A673 (cell line): ENCODE data around the gene SLC2A2. TPM values are rescaled to one million over a fixed set of nuclear protein-coding genes. Genes with fewer than 3 reads are reported as not detected.

ENCODE experiments used
- BruUV-seq: library from RNA; stranded (reverse); fragments of 400-500 nt; replicated peaks from 2 replicates; lab custom pipeline; 2021; lab: Mats Ljungman, UMichigan
- CTCF ChIA-PET: fragments of 300-600 bp; sonication (Branson Sonifier 250); formaldehyde crosslinking; loops from one replicate; lab custom pipeline; 2022; ENCODE audit warnings: antibody characterized with exemption; lab: Charles Lee
- POLR2A ChIA-PET: fragments of 300-600 bp; sonication (Branson Sonifier 250); formaldehyde crosslinking; loops from one replicate; lab custom pipeline; 2022; ENCODE audit warnings: antibody characterized with exemption; ENCODE audit not compliant: low non-redundant PET; lab: Charles Lee
- DNase-seq: peaks from one replicate; pipeline ENCODE4 v3.0.0-alpha.2; 2015; ENCODE audit warnings: low spot score
- H3K27ac ChIP-seq: fragments of 200-600 bp; sonication (generic); 2 replicates; pipeline ENCODE4 v1.5.1; 2016; ENCODE audit warnings: mixed run types, low read depth, mild to moderate bottlenecking, mixed read lengths, antibody characterized with exemption, low read length; ENCODE audit not compliant: poor library complexity, severe bottlenecking
- H3K27me3 ChIP-seq: fragments of 200-600 bp; sonication (generic); replicated peaks from 2 replicates; pipeline ENCODE4 v1.6.1; 2017; ENCODE audit warnings: mixed run types, low read depth, mild to moderate bottlenecking, mixed read lengths, antibody characterized with exemption, low read length; ENCODE audit not compliant: insufficient read depth, poor library complexity
- H3K36me3 ChIP-seq: fragments of 200-600 bp; sonication (generic); 2 replicates; pipeline ENCODE4 v1.6.1; 2016; ENCODE audit warnings: mixed run types, mild to moderate bottlenecking, mixed read lengths, antibody characterized with exemption, low read length; ENCODE audit not compliant: insufficient read depth, poor library complexity, severe bottlenecking
- H3K4me1 ChIP-seq: fragments of 200-600 bp; sonication (generic); 2 replicates; pipeline ENCODE4 v1.6.1; 2017; ENCODE audit warnings: mixed run types, mild to moderate bottlenecking, mixed read lengths, antibody characterized with exemption, low read length; ENCODE audit not compliant: insufficient read depth, poor library complexity, severe bottlenecking
- H3K4me3 ChIP-seq: fragments of 200-600 bp; sonication (generic); 2 replicates; pipeline ENCODE4 v1.5.1; 2016; ENCODE audit warnings: low read depth, mixed run types, mild to moderate bottlenecking, mixed read lengths, low read length; ENCODE audit not compliant: poor library complexity, severe bottlenecking
- H3K9me3 ChIP-seq: fragments of 200-600 bp; sonication (generic); 2 replicates; pipeline ENCODE4 v1.6.1; 2016; ENCODE audit warnings: mixed run types, low read depth, mild to moderate bottlenecking, mixed read lengths, antibody characterized with exemption, low read length; ENCODE audit not compliant: poor library complexity, severe bottlenecking
- CTCF ChIP-seq: fragments of 300-800, 200-600 bp; sonication (generic); conservative IDR thresholded peaks from 2 replicates; pipeline ENCODE4 v1.5.1; 2017; ENCODE audit warnings: low read depth, mild to moderate bottlenecking, antibody characterized with exemption, low read length, moderate library complexity, mixed read lengths
- EZH2 ChIP-seq: fragments of 200-600 bp; sonication (generic); IDR thresholded peaks from 2 replicates; pipeline ENCODE4 v1.6.1; 2017; ENCODE audit warnings: borderline replicate concordance, low read depth, mild to moderate bottlenecking, mixed read lengths, antibody characterized with exemption, low read length; ENCODE audit not compliant: poor library complexity, severe bottlenecking
- intact Hi-C: fragments of 100-400 bp; cut with micrococcal nuclease; formaldehyde crosslinking; loops from one replicate; pipeline ENCODE4 v1.10.0; 2022; ENCODE audit not compliant: unreplicated experiment
- total RNA-seq: library from RNA; stranded (reverse); gene quantifications from 2 replicates; pipeline ENCODE4 v1.2.3, GENCODE V29; 2021

Gene SLC2A2
- total RNA-seq, 1 experiment from 2014 or later, result not detected

GRCh38 chr3:170980399-170980798 is 46.1 kb downstream of the SLC2A2 start:
- intact Hi-C loops, result no loop called here
- Histone ChIP-seq H3K9me3 (no peaks in the 10 kb centered on the region), H3K4me3 (no peak overlapping the region), H3K4me1 (no peaks in the 10 kb centered on the region), H3K27me3 (no peaks in the 10 kb centered on the region), H3K36me3 (no peaks in the 10 kb centered on the region), H3K27ac (no peak overlapping the region)
- no peak for TF ChIP-seq EZH2
- no TSS peak for BruUV-seq
- DNase-seq, result no peak
- POLR2A ChIA-PET, result no interaction called here
- CTCF ChIA-PET, result no interaction called here

GRCh38 chr3:170977949-170978745 is 48.4 kb downstream of the SLC2A2 start:
- no peaks in the 10 kb centered on the region for H3K9me3 ChIP-seq
- POLR2A ChIA-PET, result interaction anchor here (0.6 kb wide), 1 partner anchor 789 kb away, joined by 3 read pairs; no protein-coding TSS in a partner anchor
- H3K27me3 ChIP-seq, result no peaks in the 10 kb centered on the region
- H3K4me3 ChIP-seq, result no peak overlapping the region
- TF ChIP-seq EZH2 (no peak), CTCF (no peak)
- DNase-seq, result peak; percentile 57
- CTCF ChIA-PET, result no interaction called here
- H3K4me1 ChIP-seq, result no peaks in the 10 kb centered on the region
- H3K27ac ChIP-seq, result no peak overlapping the region
- BruUV-seq, result no TSS peak
- intact Hi-C loops, result no loop called here
- H3K36me3 ChIP-seq, result no peaks in the 10 kb centered on the region

DNA sequence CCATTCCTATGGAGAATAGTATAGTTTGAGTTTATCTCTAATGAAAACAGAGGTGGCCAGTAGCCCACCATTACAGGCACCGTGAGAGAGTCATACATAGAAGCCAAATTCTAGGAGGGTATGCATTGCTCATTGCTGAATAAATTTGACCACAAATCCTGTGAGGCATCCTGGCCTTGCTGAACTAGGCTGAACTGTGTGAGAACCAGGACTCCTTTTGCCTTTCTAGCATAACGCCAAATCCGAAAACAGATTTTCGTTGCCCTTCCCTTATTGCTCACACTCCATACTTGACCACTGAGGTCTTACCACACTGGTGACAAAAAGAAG is 50.4 kb downstream of the SLC2A2 start:
- no TSS peak for BruUV-seq
- intact Hi-C loops, result no loop called here
- no peak for DNase-seq
- no peak for TF ChIP-seq CTCF
- H3K4me1 ChIP-seq, result no peaks in the 10 kb centered on the region
- no peaks in the 10 kb centered on the region for H3K27me3 ChIP-seq
- no peak overlapping the region for H3K27ac ChIP-seq
- no peak overlapping the region for H3K4me3 ChIP-seq
- ChIA-PET POLR2A (no interaction called here), CTCF (no interaction called here)
- no peaks in the 10 kb centered on the region for H3K36me3 ChIP-seq
- H3K9me3 ChIP-seq, result no peaks in the 10 kb centered on the region
